GM23248 (cell line): ENCODE measurements around the gene NAAA.

Experiments
- EZH2 ChIP-seq: fragments of 200-600 bp; sonication (generic); IDR thresholded peaks from 2 replicates; pipeline ENCODE4 v1.6.1; 2018; ENCODE audit warnings: antibody characterized with exemption, mild to moderate bottlenecking; ENCODE audit not compliant: insufficient read depth, poor library complexity, severe bottlenecking
- EZH2phosphoT487 ChIP-seq: fragments of 200-600 bp; sonication (generic); IDR thresholded peaks from 2 replicates; pipeline ENCODE4 v1.6.1; 2018; ENCODE audit warnings: antibody characterized with exemption, moderate library complexity, mild to moderate bottlenecking, low read depth; ENCODE audit not compliant: insufficient read depth

- TF ChIP-seq EZH2 (no peak), EZH2phosphoT487 (no peak)
These were observed 59.3 kb downstream of the NAAA start for GRCh38 chr4:75881476-75881875.
